ENCODE results near the gene MBP.

GRCh38 chr18:77121523-77121922 is 11.1 kb downstream of the MBP start:
- TF ChIP-seq POLR2AphosphoS5 (IDR thresholded peaks at IDR 0.05; ENCODE audit: low read depth, low read length), result no peak
- TF ChIP-seq POLR2A (IDR thresholded peaks at IDR 0.05; ENCODE audit: low read depth, low read length), result no peak
- TF ChIP-seq TAF1 (IDR thresholded peaks at IDR 0.05; ENCODE audit: borderline replicate concordance, low read depth, low read length), result no peak

All from GM12892 (cell line).